ENCODE data around the gene MEOX2. TPM values are rescaled to one million over a fixed set of nuclear protein-coding genes. Genes with fewer than 3 reads are reported as not detected.

Gene MEOX2
- total RNA-seq, 1 donor from 2014 or later, result 3.0 TPM

DNA sequence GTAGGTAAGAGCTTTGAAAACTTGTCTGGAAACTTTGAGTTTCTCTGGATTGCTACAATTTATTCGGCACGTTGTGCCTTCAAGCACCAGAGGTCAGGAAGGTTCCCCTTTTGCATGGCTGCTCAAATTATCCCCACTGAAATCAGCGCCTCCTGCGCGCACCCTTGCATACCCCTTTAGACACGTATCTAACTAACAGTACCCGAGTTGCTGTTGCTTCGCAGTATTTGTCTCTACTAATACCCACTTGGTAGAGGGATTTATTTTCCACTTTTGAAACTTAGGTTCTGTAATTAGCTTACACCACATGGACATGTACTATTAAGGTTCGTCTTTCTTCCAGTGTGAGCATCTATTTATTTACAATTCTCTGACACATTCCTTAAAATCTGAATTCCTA lies 1.6 kb downstream of the MEOX2 start:
- H3K27ac Mint-ChIP-seq, result no peak overlapping the region
- H3K27me3 Mint-ChIP-seq, result peaks cover 79% of the 10 kb centered on the region
- peak overlapping the region; percentile 91 for H3K4me3 Mint-ChIP-seq
- no peaks in the 10 kb centered on the region for H3K9me3 Mint-ChIP-seq
- TF ChIP-seq, protein P1, sequence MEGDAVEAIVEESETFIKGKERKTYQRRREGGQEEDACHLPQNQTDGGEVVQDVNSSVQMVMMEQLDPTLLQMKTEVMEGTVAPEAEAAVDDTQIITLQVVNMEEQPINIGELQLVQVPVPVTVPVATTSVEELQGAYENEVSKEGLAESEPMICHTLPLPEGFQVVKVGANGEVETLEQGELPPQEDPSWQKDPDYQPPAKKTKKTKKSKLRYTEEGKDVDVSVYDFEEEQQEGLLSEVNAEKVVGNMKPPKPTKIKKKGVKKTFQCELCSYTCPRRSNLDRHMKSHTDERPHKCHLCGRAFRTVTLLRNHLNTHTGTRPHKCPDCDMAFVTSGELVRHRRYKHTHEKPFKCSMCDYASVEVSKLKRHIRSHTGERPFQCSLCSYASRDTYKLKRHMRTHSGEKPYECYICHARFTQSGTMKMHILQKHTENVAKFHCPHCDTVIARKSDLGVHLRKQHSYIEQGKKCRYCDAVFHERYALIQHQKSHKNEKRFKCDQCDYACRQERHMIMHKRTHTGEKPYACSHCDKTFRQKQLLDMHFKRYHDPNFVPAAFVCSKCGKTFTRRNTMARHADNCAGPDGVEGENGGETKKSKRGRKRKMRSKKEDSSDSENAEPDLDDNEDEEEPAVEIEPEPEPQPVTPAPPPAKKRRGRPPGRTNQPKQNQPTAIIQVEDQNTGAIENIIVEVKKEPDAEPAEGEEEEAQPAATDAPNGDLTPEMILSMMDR (conservative IDR thresholded peaks at IDR 0.05), result no peak
- H3K36me3 Mint-ChIP-seq, result no peaks in the 10 kb centered on the region
- H3K4me1 Mint-ChIP-seq (ENCODE audit: unreplicated experiment), result peaks cover 29% of the 10 kb centered on the region
- no peak for DNase-seq (ENCODE audit: extremely low spot score, unreplicated experiment)

DNA sequence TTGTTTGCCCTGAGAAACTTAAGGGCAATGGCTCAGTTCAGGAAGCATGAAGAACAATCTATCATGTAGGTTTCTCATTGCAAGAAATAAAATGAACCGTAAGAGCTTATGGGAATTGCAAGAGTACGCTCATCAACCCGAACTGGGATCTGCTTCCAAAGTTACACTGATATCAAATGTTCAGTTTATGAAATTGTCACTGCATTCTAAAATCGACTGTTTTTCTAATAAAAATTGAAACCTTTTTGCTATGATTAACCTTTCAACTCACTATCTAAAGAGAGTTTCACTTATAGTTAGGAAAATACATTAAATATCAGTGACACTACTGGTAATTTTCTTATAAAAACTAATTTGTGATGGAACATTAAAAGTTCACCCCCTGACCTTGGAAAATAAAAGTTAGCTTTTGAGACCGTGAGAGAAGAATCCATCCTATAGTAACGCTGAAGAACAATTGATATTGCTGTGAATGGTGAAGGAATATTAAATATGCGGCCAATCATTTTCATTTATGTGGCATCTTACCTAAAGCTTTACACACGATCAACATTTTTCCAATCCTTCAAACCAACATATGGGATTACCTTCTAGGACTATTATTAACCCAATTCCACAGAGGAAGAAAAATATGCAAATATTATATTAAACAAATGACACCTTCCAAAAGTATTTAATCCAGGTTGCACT lies 2.2 kb downstream of the MEOX2 start:
- Mint-ChIP-seq H3K27ac (no peak overlapping the region), H3K27me3 (peaks cover 77% of the 10 kb centered on the region), H3K4me3 (peak overlapping the region; percentile 70), H3K4me1 (ENCODE audit: unreplicated experiment) (peaks cover 29% of the 10 kb centered on the region), H3K9me3 (no peaks in the 10 kb centered on the region), H3K36me3 (no peaks in the 10 kb centered on the region)
- no peak for DNase-seq (ENCODE audit: extremely low spot score, unreplicated experiment)
- TF ChIP-seq, protein P1 (conservative IDR thresholded peaks at IDR 0.05), result no peak

DNA sequence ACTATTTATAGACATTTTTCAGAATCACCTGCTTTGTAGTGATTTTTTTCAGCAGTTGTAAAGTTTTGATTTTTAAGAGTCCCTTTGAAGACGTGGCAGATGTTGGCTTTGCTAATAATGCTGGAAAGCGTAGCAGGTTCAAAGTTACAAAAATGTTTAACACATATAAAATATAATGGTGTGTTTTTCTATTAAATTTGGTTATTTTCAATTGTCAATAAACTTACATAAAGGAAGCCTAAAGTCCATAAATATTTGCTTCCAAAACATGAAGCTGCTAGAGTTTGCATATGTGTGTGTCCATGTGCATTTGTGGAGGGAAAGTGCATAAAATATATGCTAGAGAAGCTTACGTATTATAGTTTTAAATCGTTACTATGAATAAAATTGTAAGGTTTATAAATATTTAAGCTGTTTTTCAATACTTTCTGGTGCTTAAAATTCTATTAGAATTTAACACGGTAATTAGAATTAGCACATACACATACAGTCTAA lies 3.7 kb downstream of the MEOX2 start:
- H3K4me1 Mint-ChIP-seq (ENCODE audit: unreplicated experiment), result peaks cover 15% of the 10 kb centered on the region
- H3K27ac Mint-ChIP-seq, result no peak overlapping the region
- no peaks in the 10 kb centered on the region for H3K9me3 Mint-ChIP-seq
- no peak for DNase-seq (ENCODE audit: extremely low spot score, unreplicated experiment)
- no peak overlapping the region for H3K4me3 Mint-ChIP-seq
- TF ChIP-seq, protein P1 (conservative IDR thresholded peaks at IDR 0.05), result no peak
- peaks cover 62% of the 10 kb centered on the region for H3K27me3 Mint-ChIP-seq
- no peaks in the 10 kb centered on the region for H3K36me3 Mint-ChIP-seq

DNA sequence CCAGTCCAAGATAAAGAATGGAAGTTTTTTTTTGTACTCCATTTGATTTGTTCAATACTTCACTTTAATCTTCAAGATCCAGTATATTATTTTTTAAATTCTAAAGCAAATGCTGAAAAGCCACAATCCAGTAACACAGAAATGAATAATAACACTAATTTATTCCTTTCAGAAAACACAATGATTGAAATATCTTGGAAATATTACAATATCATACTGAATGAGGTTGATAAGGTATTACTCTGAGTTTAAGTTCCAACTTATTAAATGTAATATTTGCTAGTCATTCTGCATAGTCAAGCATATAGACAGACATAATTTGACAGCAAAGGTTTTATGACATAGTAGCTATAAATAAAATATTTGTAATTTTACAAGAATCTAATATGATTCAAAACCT lies 4.4 kb downstream of the MEOX2 start:
- Mint-ChIP-seq H3K36me3 (no peaks in the 10 kb centered on the region), H3K27me3 (peaks cover 55% of the 10 kb centered on the region), H3K4me1 (ENCODE audit: unreplicated experiment) (peaks cover 10% of the 10 kb centered on the region), H3K4me3 (no peak overlapping the region), H3K9me3 (no peaks in the 10 kb centered on the region), H3K27ac (no peak overlapping the region)
- DNase-seq (ENCODE audit: extremely low spot score, unreplicated experiment), result no peak
- TF ChIP-seq, protein P1 (conservative IDR thresholded peaks at IDR 0.05), result no peak

DNA sequence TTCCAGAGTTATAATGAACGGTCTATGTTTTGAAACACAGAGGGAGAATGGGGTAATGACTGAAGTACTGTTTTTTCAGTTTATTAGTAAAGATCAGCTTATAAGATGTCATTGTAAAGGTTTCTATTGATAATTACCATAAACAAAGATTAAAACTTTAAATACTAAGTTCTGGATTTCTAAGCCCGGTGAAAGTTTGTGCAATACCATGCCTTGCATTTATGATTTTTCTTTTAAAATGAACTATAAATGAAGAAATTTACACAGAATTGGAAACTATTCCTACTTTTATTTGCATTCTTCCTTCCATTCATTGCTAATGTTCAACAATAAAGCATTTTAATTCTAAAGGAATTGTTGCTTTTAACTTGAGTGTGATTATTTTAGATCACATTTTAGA lies 4.9 kb downstream of the MEOX2 start:
- H3K27me3 Mint-ChIP-seq, result peaks cover 51% of the 10 kb centered on the region
- no peak overlapping the region for H3K4me3 Mint-ChIP-seq
- no peak overlapping the region for H3K27ac Mint-ChIP-seq
- TF ChIP-seq, protein P1 (conservative IDR thresholded peaks at IDR 0.05), result no peak
- peaks cover 10% of the 10 kb centered on the region for H3K4me1 Mint-ChIP-seq (ENCODE audit: unreplicated experiment)
- H3K9me3 Mint-ChIP-seq, result no peaks in the 10 kb centered on the region
- no peaks in the 10 kb centered on the region for H3K36me3 Mint-ChIP-seq
- DNase-seq (ENCODE audit: extremely low spot score, unreplicated experiment), result no peak
